ENCODE results near the gene TDP2.

Gene TDP2, protein sequence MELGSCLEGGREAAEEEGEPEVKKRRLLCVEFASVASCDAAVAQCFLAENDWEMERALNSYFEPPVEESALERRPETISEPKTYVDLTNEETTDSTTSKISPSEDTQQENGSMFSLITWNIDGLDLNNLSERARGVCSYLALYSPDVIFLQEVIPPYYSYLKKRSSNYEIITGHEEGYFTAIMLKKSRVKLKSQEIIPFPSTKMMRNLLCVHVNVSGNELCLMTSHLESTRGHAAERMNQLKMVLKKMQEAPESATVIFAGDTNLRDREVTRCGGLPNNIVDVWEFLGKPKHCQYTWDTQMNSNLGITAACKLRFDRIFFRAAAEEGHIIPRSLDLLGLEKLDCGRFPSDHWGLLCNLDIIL

DNA sequence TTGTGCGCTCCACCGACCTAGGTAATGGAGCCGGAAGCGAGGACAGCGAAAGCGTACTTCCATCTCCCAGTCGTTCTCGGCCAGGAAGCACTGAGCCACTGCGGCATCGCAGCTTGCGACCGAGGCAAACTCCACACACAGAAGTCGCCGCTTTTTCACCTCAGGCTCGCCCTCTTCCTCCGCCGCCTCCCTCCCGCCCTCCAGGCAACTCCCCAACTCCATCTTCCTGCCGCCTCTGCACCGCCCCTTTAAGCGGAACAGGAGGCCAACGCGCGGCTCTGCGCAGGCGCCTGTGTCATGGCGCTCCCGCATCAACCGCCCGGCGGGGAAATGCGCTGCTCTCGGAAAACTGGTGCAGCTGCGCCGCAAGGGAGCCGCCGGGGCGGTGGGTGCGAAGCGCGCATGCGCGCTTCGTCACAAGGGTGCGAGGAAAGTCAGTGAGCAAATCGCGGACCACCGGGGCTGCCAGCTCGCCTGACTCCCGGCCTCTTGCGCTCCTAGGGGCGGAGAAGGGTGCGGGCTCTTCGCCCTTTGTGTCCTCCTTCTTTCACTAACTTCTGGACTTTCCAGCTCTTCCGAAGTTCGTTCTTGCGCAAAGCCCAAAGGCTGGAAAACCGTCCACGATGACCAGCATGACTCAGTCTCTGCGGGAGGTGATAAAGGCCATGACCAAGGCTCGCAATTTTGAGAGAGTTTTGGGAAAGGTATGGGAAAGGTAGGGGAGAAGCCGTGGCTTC is at the start of gene TDP2, which contains the start of gene ACOT13:
Gene TDP2 (minus strand): TSS at position 259 of the 737 bp plus-strand sequence. CDS start 37 bp downstream, at position 222.
Gene ACOT13 (plus strand): TSS at position 437 of the 737 bp plus-strand sequence. CDS start 187 bp downstream, at position 624.
- ATAC-seq, result peak; percentile 98
- no peak for TF ChIP-seq ARNTL (CRISPR knock-in tag; IDR thresholded peaks at IDR 0.05; ENCODE audit: borderline replicate concordance, low read depth)
- TF ChIP-seq, protein P1, sequence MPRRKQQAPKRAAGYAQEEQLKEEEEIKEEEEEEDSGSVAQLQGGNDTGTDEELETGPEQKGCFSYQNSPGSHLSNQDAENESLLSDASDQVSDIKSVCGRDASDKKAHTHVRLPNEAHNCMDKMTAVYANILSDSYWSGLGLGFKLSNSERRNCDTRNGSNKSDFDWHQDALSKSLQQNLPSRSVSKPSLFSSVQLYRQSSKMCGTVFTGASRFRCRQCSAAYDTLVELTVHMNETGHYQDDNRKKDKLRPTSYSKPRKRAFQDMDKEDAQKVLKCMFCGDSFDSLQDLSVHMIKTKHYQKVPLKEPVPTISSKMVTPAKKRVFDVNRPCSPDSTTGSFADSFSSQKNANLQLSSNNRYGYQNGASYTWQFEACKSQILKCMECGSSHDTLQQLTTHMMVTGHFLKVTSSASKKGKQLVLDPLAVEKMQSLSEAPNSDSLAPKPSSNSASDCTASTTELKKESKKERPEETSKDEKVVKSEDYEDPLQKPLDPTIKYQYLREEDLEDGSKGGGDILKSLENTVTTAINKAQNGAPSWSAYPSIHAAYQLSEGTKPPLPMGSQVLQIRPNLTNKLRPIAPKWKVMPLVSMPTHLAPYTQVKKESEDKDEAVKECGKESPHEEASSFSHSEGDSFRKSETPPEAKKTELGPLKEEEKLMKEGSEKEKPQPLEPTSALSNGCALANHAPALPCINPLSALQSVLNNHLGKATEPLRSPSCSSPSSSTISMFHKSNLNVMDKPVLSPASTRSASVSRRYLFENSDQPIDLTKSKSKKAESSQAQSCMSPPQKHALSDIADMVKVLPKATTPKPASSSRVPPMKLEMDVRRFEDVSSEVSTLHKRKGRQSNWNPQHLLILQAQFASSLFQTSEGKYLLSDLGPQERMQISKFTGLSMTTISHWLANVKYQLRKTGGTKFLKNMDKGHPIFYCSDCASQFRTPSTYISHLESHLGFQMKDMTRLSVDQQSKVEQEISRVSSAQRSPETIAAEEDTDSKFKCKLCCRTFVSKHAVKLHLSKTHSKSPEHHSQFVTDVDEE (CRISPR knock-in tag; IDR thresholded peaks at IDR 0.05), result no peak
- no peak for TF ChIP-seq ZFP30 (CRISPR knock-in tag; IDR thresholded peaks at IDR 0.05)
- 0 out of 2 replicates have a peak, but pooled peaks have one; percentile 21 for TF ChIP-seq ZFP3 (CRISPR knock-in tag; IDR thresholded peaks at IDR 0.05)
- TF ChIP-seq, protein P2, sequence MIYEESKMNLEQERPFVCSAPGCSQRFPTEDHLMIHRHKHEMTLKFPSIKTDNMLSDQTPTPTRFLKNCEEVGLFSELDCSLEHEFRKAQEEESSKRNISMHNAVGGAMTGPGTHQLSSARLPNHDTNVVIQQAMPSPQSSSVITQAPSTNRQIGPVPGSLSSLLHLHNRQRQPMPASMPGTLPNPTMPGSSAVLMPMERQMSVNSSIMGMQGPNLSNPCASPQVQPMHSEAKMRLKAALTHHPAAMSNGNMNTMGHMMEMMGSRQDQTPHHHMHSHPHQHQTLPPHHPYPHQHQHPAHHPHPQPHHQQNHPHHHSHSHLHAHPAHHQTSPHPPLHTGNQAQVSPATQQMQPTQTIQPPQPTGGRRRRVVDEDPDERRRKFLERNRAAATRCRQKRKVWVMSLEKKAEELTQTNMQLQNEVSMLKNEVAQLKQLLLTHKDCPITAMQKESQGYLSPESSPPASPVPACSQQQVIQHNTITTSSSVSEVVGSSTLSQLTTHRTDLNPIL (CRISPR knock-in tag; IDR thresholded peaks at IDR 0.05; ENCODE audit: low read depth), result no peak
- TF ChIP-seq, protein P3, sequence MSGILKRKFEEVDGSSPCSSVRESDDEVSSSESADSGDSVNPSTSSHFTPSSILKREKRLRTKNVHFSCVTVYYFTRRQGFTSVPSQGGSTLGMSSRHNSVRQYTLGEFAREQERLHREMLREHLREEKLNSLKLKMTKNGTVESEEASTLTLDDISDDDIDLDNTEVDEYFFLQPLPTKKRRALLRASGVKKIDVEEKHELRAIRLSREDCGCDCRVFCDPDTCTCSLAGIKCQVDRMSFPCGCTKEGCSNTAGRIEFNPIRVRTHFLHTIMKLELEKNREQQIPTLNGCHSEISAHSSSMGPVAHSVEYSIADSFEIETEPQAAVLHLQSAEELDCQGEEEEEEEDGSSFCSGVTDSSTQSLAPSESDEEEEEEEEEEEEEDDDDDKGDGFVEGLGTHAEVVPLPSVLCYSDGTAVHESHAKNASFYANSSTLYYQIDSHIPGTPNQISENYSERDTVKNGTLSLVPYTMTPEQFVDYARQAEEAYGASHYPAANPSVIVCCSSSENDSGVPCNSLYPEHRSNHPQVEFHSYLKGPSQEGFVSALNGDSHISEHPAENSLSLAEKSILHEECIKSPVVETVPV (CRISPR knock-in tag; IDR thresholded peaks at IDR 0.05), result no peak

DNA sequence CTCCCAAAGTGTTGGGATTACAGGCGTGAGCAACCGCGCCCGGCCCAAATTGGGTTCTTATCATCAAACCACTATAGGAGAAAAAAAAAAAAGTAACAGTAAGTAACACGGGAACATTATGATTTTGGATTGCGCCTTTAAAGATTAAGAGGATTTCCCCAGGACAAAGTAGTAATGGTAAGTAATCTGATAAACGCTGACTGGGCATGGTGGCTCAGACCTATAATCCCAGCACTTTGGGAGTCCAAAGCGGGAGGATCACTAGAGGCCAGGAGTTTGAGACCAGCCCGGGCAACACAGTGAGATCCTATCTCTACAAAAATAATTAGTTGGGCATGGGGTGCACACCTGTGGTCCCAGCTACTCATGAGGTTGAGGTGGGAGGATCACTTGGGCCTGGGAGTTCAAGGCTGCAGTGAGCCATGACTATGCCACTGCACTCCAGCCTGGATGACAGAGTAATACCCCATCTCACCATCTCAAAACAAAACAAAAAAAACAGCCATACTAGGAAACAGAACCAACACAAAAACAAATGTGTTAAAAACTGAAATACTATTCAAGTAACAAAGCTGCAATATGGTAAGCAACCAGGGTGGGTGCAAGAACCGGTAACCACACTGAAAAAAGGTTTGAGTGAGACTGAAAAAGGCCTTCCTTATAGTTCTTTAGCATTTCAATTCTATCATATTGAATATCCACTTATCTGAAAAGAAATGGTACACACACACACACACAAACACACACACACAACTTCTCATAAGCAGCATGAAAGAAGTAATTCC is 44.0 kb upstream of the TDP2 start:
- no peak for ATAC-seq
- no peak for TF ChIP-seq ZFP30 (CRISPR knock-in tag; IDR thresholded peaks at IDR 0.05)
- TF ChIP-seq ZNF8 (CRISPR knock-in tag; IDR thresholded peaks at IDR 0.05), result no peak
- TF ChIP-seq ZNF70 (CRISPR knock-in tag; IDR thresholded peaks at IDR 0.05), result no peak
- TF ChIP-seq ARNTL (CRISPR knock-in tag; IDR thresholded peaks at IDR 0.05; ENCODE audit: borderline replicate concordance, low read depth), result no peak
- no peak for TF ChIP-seq ZFP3 (CRISPR knock-in tag; IDR thresholded peaks at IDR 0.05)
- TF ChIP-seq, protein P2 (CRISPR knock-in tag; IDR thresholded peaks at IDR 0.05; ENCODE audit: low read depth), result no peak
- no peak for TF ChIP-seq OSR1 (CRISPR knock-in tag; IDR thresholded peaks at IDR 0.05)
- no peak for TF ChIP-seq ZC3H10 (CRISPR knock-in tag; IDR thresholded peaks at IDR 0.05)
- TF ChIP-seq CSDC2 (CRISPR knock-in tag; IDR thresholded peaks at IDR 0.05), result no peak
- no peak for TF ChIP-seq PPARA (CRISPR knock-in tag; IDR thresholded peaks at IDR 0.05; ENCODE audit: borderline replicate concordance)
- TF ChIP-seq, protein P4, sequence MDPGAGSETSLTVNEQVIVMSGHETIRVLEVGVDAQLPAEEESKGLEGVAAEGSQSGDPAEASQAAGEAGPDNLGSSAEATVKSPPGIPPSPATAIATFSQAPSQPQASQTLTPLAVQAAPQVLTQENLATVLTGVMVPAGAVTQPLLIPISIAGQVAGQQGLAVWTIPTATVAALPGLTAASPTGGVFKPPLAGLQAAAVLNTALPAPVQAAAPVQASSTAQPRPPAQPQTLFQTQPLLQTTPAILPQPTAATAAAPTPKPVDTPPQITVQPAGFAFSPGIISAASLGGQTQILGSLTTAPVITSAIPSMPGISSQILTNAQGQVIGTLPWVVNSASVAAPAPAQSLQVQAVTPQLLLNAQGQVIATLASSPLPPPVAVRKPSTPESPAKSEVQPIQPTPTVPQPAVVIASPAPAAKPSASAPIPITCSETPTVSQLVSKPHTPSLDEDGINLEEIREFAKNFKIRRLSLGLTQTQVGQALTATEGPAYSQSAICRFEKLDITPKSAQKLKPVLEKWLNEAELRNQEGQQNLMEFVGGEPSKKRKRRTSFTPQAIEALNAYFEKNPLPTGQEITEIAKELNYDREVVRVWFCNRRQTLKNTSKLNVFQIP (CRISPR knock-in tag; IDR thresholded peaks at IDR 0.05; ENCODE audit: borderline replicate concordance, low read depth), result no peak

DNA sequence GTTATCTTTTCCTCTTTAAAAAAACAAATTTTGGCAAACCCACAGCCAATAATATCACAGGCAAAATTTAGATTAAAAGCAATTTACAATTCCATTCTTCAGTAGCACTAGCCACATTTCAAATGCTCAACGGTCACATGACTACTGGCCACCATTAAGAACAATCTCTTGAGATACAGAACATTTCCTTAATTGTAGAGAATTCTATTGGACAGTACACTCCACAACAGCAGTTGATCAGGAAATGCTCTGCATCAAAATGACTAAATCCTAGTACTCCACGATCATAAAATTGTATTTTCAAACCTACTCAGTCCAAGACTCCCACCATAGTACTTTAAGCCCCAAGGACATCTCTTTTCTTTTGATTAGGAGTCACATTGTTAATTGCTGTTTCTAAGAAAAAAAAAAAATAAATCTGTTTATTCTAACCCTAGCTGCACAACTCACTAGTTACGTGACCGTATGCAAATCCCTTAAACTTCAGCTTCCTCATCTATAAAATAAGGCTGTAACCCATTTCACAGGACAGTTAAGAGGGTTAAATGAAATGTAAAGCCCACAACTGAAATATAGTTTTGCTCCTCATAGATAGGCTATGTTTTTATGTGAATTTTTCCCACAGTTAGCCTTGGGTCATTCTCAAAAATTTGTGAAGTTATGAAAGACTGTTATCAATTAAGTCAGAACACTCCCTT is 42.5 kb upstream of the TDP2 start:
- ATAC-seq, result no peak
- TF ChIP-seq, protein P2 (CRISPR knock-in tag; IDR thresholded peaks at IDR 0.05; ENCODE audit: low read depth), result 0 out of 2 replicates have a peak, but pooled peaks have one; percentile 6
- no peak for TF ChIP-seq ZFP3 (CRISPR knock-in tag; IDR thresholded peaks at IDR 0.05)
- TF ChIP-seq, protein P3 (CRISPR knock-in tag; IDR thresholded peaks at IDR 0.05), result no peak; the same call in 1 of the 2 replicates
